GM19099 (cell line): ENCODE results near the gene MGLL.

Source experiments
- POLR2A ChIP-seq: IDR thresholded peaks from 3 replicates; pipeline ENCODE4 v1.6.1; 2011; ENCODE audit warnings: low read depth; ENCODE audit not compliant: insufficient read length; ENCODE audit errors: extremely low read depth

The MGLL gene

GRCh38 chr3:127734754-127735473, 87.4 kb downstream of the MGLL start:
- TF ChIP-seq POLR2A = no peak

DNA sequence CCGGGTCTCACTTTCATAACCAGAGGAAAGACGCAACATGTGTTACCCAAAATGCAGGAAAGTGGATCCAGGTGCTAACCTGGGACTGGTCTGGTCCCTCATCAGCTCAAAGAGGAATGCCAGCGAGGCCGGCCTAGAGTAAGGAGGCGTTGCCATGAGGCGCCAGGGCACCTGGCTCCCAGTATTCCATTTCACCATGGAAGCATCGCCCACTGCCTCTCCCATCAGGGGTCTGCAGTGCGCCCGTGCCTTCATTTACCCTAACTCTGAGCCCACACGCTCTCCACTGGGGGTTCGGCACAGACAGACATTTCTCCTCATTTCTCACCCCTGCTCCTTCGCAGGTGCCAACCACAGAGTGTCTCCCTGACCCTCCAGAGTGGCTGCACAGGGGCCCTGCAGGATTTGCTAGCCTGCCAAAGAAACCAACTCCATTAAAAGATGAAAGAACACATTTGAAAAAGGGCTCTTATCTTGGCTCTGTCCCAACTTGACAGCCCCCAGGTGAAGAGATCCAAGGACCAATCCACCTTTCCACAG, 88.1 kb downstream of the MGLL start:
- no peak for TF ChIP-seq POLR2A

DNA sequence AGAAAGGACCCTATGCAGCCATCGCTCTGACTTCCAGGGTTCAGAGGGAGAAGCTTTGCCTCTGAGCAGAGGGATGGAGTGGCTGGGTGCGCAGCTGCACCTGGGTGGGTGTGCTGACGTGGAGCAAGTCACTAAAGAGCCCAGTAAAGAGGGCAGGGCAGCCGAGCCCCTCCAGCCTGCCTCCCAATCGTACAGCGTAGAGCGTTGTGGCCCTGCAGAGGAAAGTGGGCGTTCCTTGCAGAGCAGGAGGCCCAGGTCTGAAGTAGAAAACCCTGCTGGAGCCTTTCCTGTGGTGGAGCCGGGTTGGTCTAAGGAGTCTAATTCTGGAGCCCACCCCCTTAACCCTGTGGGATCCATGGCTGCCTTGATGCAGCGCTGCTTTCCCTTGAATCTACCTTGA, 88.5 kb downstream of the MGLL start:
- no peak for TF ChIP-seq POLR2A

- TF ChIP-seq POLR2A = no peak
Observed at GRCh38 chr3:127732879-127733350, 89.4 kb downstream of the MGLL start.

DNA sequence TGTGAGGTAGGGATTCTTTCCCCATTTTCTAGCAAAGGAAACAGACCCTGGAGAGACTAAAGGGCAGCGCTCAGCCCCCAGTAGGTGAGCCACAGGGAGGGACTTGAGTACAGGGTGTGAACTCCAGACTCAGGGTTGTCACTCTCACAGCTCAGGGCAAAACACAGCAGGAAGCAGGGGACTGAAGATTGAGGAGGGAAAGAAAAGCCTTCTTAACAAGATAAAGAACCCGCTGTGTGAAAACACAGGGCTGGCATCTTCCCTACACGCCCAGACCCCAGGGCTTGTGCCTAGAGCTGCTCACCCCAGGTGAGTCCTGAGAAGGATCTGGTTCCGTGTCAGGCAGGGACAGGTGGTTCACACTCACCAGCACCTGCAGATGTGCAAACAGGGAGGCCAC, 90.0 kb downstream of the MGLL start:
- TF ChIP-seq POLR2A = no peak

- no peak for TF ChIP-seq POLR2A
Observed at GRCh38 chr3:127731546-127732289, 90.6 kb downstream of the MGLL start.

DNA sequence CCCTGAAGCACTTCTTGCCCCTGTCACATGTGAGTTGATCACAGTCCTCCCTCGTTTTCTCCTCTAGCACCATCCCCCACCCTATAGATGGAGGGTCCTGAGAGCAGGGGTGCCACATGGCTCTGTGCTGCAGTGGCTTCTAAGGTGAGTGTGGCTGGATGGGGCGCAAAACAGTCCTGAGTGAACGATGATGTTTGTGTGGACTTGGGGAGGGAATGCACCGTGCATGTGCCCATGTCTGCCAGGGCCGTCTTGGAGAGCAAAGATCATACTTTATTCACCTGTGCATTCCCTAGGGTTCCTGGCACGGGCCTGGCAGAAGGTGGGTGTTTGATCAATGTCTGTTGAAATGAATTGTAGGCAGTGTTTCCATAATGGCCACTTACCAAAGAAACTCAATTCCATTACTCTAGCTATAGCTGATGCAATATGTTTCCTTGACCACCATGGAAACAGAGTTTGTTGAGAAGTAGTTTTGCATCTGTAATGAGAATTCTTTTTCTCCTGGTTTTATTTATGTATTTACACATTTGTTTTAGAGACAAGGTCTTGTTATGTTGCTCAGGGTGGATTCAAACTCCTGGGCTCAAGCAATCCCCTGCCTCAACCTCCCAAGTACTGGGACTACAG, 91.5 kb downstream of the MGLL start:
- TF ChIP-seq POLR2A = no peak

GRCh38 chr3:127730171-127730570, 92.1 kb downstream of the MGLL start:
- TF ChIP-seq POLR2A = no peak

DNA sequence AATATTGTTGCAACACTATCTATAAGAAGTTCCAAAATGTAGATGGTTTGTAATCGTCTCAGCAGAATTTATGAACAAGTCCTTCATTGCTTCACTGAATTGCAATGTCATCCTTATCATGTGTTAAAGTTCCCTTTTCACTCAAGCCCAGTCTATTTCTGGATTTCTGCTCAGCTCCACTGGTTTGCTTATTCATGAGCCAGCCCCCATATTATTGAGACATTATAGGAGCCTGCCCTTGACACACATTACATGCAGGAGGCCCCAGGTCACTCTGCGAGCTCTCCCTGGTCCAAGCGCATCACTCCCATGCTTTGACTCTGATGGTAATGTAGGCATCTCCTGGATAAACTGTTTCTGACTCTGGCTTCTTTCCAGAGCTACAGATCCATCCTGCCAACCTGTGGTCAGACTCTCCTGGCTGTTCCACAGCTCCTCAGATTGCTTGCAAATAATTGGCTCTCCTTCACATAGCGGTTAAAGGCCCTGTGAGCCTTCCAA, 92.7 kb downstream of the MGLL start:
- no peak for TF ChIP-seq POLR2A

DNA sequence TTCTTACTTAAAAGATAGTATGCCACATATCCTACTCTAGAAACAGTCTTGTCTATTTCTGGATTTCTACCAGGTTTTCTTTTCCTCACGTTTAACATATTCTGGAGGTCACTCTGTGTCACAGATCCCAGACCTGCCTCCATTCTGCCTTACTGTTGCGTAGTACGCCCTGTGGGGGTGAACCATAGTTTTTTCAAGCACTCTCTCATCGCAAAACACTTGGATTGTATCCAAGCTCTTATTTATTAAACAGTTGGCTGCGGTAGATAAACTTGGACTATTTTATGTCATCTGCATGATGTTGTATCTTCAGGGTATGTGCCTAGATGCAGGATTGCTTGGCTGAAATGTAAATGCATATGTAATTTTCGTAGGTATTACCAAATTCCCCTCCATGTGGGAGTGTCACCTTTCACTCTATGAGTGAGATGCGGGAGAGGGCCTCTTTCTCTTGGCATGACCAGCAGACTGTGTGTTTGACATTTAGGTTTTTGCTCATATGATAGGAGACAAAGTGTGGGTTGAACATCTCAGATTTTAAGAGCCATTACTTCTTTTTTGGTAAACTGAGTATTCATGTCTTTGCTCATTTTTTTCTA, 93.8 kb downstream of the MGLL start:
- TF ChIP-seq POLR2A = no peak

DNA sequence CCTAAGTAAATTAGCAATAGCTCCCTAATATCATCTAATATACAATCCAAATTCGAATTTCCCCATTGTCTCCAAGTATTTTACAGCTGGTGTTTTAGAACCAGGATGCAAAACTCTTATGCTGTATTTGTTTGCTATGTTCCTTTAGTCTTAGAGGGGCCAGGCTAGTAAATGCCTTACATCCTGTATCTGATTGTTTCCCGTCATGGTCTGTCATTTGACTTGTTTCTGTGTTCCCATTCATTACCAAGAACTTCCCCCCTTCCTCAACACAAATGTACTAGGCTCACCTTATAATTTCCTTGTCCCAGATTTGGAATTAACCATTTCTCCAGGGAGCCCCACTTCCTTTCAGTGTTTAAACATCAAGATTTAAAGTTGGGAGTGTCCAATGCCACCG, 95.4 kb downstream of the MGLL start:
- no peak for TF ChIP-seq POLR2A

DNA sequence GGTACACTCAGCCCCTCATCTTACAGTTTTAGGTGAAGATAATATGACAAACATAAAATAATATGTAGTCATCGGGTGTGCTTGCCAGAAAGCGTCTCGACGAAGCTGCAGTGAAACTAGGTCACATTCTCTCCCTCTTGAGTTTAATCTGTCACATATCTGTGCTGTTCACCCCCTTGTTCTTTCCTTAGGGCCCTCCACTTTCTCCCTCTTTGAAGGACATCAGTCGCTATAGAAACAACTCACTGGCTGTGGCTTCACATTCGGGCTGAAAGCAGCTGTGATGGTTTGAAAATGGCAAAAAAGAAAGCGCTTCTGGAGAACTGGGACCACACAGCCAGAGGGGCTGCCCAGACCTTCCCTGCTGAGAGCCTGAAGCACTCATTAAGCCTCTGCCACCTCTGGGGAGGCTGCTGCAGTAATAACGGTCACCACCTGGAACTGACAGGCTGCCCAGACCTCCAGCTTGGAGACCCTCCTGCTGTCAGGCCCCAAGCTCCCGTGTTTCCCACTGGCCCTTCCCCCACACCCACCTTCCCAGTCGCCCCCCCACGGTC, 99.2 kb downstream of the MGLL start:
- no peak for TF ChIP-seq POLR2A

DNA sequence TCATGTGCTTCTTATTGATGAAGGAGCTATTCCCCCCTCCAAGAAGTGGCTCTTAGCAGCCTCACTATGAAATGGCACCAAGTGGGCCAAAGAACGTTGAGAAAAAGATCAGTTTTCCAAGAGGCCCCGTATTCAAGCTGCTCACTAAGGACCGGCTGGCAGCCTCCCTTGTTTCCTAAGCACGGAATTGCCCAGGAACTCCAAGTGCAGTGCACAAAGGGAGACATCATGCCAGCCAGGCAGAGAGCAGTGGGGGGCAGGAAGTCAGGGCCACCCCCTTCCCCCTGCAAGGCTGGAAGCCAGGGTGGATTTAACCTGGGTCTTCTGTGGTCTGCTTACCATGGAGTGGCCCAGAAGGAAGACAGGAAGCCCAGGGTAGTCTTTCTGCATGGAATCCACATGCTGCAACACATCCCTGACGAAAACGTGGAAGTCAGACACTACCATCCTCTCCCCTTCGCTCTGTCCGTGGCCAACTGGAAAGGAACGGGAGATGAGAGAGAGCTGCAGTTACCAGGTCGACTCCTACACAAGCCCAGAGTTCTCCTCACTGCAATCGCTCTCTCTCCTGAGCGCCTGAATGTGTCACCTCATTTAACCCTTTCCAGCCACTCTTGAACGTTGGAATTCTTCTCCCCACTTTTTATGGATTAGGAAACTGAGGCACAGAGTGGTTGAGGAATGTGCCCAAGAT, 100.1 kb downstream of the MGLL start:
- TF ChIP-seq POLR2A = no peak
